ENCODE measurements around the gene PNRC2.
A peak's percentile ranks its signal among the peaks of the same experiment; 100 is the strongest.

Gene PNRC2

DNA sequence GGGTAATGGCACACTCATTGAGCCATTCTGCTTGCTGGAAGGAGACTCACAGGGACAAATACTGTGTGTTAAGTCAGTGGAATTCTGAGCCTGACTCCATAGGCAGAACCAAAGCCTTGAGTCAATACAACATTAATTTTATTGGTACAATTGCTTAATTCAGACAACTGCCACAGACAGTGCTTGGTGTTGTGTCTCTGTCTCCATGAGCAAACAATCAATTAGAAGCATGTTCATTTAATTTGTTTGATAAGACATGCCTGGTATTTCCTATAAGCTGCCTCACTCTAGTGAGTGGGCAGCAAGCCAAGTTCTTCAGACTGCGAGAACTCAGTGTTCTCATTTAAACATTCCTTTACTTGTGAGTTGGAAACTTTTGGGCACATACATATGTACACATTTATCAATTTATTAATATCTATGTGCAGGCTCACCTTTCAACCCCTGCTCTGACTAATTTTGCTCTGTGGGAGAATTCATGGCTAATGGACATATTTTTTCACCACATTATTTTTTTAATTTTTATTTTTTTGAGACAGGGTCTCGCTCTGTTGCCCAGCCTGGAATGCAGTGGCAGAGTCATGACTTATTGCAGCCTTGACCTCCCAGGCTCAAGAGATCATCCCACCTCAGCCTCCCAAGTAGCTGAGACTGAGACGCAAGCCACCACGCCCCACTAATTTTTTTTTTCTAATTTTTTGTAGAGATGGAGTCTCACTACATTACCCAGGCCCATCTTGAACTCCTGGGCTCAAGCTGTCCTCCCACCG lies 25.0 kb downstream of the PNRC2 start (continued):
- TF ChIP-seq, protein P1, sequence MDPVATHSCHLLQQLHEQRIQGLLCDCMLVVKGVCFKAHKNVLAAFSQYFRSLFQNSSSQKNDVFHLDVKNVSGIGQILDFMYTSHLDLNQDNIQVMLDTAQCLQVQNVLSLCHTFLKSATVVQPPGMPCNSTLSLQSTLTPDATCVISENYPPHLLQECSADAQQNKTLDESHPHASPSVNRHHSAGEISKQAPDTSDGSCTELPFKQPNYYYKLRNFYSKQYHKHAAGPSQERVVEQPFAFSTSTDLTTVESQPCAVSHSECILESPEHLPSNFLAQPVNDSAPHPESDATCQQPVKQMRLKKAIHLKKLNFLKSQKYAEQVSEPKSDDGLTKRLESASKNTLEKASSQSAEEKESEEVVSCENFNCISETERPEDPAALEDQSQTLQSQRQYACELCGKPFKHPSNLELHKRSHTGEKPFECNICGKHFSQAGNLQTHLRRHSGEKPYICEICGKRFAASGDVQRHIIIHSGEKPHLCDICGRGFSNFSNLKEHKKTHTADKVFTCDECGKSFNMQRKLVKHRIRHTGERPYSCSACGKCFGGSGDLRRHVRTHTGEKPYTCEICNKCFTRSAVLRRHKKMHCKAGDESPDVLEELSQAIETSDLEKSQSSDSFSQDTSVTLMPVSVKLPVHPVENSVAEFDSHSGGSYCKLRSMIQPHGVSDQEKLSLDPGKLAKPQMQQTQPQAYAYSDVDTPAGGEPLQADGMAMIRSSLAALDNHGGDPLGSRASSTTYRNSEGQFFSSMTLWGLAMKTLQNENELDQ (tag by site-specific recombination; IDR thresholded peaks at IDR 0.05; ENCODE audit: low read depth): no peak
- TF ChIP-seq BCL11B (tag by site-specific recombination; IDR thresholded peaks at IDR 0.05; ENCODE audit: low read depth) (no peak), ZNF501 (tag by site-specific recombination; IDR thresholded peaks at IDR 0.05) (no peak), ZNF548 (tag by site-specific recombination; IDR thresholded peaks at IDR 0.05) (no peak), ZNF544 (tag by site-specific recombination; IDR thresholded peaks at IDR 0.05) (no peak), ZNF776 (tag by site-specific recombination; IDR thresholded peaks at IDR 0.05; ENCODE audit: borderline replicate concordance) (no peak), SETDB1 (IDR thresholded peaks at IDR 0.05; ENCODE audit: insufficient read length, low read length) (no peak), ZNF16 (tag by site-specific recombination; IDR thresholded peaks at IDR 0.05; ENCODE audit: low read depth) (no peak), ZNF777 (tag by site-specific recombination; IDR thresholded peaks at IDR 0.05; ENCODE audit: borderline replicate concordance) (no peak), SCRT2 (tag by site-specific recombination; IDR thresholded peaks at IDR 0.05) (no peak), ZNF311 (tag by site-specific recombination; IDR thresholded peaks at IDR 0.05; ENCODE audit: borderline replicate concordance) (no peak), ZFP37 (tag by site-specific recombination; IDR thresholded peaks at IDR 0.05) (no peak), ZNF510 (tag by site-specific recombination; IDR thresholded peaks at IDR 0.05; ENCODE audit: insufficient replicate concordance) (peak; percentile 20), ZNF324 (tag by site-specific recombination; IDR thresholded peaks at IDR 0.05) (no peak), ZNF423 (tag by site-specific recombination; IDR thresholded peaks at IDR 0.05) (no peak)
- TF ChIP-seq, protein P2, sequence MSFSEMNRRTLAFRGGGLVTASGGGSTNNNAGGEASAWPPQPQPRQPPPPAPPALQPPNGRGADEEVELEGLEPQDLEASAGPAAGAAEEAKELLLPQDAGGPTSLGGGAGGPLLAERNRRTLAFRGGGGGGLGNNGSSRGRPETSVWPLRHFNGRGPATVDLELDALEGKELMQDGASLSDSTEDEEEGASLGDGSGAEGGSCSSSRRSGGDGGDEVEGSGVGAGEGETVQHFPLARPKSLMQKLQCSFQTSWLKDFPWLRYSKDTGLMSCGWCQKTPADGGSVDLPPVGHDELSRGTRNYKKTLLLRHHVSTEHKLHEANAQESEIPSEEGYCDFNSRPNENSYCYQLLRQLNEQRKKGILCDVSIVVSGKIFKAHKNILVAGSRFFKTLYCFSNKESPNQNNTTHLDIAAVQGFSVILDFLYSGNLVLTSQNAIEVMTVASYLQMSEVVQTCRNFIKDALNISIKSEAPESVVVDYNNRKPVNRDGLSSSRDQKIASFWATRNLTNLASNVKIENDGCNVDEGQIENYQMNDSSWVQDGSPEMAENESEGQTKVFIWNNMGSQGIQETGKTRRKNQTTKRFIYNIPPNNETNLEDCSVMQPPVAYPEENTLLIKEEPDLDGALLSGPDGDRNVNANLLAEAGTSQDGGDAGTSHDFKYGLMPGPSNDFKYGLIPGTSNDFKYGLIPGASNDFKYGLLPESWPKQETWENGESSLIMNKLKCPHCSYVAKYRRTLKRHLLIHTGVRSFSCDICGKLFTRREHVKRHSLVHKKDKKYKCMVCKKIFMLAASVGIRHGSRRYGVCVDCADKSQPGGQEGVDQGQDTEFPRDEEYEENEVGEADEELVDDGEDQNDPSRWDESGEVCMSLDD (tag by site-specific recombination; IDR thresholded peaks at IDR 0.05): no peak
- TF ChIP-seq, protein P3, sequence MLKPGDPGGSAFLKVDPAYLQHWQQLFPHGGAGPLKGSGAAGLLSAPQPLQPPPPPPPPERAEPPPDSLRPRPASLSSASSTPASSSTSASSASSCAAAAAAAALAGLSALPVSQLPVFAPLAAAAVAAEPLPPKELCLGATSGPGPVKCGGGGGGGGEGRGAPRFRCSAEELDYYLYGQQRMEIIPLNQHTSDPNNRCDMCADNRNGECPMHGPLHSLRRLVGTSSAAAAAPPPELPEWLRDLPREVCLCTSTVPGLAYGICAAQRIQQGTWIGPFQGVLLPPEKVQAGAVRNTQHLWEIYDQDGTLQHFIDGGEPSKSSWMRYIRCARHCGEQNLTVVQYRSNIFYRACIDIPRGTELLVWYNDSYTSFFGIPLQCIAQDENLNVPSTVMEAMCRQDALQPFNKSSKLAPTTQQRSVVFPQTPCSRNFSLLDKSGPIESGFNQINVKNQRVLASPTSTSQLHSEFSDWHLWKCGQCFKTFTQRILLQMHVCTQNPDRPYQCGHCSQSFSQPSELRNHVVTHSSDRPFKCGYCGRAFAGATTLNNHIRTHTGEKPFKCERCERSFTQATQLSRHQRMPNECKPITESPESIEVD (tag by site-specific recombination; IDR thresholded peaks at IDR 0.05): 0 out of 2 replicates have a peak, but pooled peaks have one; percentile 6
- TF ChIP-seq, protein P4, sequence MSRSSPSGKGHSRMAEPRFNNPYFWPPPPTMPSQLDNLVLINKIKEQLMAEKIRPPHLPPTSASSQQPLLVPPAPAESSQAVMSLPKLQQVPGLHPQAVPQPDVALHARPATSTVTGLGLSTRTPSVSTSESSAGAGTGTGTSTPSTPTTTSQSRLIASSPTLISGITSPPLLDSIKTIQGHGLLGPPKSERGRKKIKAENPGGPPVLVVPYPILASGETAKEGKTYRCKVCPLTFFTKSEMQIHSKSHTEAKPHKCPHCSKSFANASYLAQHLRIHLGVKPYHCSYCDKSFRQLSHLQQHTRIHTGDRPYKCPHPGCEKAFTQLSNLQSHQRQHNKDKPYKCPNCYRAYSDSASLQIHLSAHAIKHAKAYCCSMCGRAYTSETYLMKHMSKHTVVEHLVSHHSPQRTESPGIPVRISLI (tag by site-specific recombination; IDR thresholded peaks at IDR 0.05): 0 out of 2 replicates have a peak, but pooled peaks have one; percentile 18
- TF ChIP-seq, protein P5, sequence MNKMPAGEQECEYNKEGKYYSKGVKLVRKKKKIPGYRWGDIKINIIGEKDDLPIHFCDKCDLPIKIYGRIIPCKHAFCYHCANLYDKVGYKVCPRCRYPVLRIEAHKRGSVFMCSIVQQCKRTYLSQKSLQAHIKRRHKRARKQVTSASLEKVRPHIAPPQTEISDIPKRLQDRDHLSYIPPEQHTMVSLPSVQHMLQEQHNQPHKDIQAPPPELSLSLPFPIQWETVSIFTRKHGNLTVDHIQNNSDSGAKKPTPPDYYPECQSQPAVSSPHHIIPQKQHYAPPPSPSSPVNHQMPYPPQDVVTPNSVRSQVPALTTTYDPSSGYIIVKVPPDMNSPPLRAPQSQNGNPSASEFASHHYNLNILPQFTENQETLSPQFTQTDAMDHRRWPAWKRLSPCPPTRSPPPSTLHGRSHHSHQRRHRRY (tag by site-specific recombination; IDR thresholded peaks at IDR 0.05): no peak
- TF ChIP-seq, protein P6, sequence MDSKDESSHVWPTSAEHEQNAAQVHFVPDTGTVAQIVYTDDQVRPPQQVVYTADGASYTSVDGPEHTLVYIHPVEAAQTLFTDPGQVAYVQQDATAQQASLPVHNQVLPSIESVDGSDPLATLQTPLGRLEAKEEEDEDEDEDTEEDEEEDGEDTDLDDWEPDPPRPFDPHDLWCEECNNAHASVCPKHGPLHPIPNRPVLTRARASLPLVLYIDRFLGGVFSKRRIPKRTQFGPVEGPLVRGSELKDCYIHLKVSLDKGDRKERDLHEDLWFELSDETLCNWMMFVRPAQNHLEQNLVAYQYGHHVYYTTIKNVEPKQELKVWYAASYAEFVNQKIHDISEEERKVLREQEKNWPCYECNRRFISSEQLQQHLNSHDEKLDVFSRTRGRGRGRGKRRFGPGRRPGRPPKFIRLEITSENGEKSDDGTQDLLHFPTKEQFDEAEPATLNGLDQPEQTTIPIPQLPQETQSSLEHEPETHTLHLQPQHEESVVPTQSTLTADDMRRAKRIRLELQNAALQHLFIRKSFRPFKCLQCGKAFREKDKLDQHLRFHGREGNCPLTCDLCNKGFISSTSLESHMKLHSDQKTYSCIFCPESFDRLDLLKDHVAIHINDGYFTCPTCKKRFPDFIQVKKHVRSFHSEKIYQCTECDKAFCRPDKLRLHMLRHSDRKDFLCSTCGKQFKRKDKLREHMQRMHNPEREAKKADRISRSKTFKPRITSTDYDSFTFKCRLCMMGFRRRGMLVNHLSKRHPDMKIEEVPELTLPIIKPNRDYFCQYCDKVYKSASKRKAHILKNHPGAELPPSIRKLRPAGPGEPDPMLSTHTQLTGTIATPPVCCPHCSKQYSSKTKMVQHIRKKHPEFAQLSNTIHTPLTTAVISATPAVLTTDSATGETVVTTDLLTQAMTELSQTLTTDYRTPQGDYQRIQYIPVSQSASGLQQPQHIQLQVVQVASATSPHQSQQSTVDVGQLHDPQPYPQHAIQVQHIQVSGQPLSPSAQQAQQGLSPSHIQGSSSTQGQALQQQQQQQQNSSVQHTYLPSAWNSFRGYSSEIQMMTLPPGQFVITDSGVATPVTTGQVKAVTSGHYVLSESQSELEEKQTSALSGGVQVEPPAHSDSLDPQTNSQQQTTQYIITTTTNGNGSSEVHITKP (tag by site-specific recombination; IDR thresholded peaks at IDR 0.05): no peak
- TF ChIP-seq, protein P7, sequence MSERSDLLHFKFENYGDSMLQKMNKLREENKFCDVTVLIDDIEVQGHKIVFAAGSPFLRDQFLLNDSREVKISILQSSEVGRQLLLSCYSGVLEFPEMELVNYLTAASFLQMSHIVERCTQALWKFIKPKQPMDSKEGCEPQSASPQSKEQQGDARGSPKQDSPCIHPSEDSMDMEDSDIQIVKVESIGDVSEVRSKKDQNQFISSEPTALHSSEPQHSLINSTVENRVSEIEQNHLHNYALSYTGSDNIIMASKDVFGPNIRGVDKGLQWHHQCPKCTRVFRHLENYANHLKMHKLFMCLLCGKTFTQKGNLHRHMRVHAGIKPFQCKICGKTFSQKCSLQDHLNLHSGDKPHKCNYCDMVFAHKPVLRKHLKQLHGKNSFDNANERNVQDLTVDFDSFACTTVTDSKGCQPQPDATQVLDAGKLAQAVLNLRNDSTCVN (tag by site-specific recombination; optimal IDR thresholded peaks at IDR 0.05): no peak
- TF ChIP-seq, protein P8, sequence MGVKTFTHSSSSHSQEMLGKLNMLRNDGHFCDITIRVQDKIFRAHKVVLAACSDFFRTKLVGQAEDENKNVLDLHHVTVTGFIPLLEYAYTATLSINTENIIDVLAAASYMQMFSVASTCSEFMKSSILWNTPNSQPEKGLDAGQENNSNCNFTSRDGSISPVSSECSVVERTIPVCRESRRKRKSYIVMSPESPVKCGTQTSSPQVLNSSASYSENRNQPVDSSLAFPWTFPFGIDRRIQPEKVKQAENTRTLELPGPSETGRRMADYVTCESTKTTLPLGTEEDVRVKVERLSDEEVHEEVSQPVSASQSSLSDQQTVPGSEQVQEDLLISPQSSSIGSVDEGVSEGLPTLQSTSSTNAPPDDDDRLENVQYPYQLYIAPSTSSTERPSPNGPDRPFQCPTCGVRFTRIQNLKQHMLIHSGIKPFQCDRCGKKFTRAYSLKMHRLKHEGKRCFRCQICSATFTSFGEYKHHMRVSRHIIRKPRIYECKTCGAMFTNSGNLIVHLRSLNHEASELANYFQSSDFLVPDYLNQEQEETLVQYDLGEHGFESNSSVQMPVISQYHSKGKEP (tag by site-specific recombination; IDR thresholded peaks at IDR 0.05): peak; percentile 47; the same call in 1 of the 2 replicates
